Measurements from ENCODE around the gene GPR141.

GRCh38 chr7:37698782-37699181, 15.2 kb downstream of the GPR141 start:
- TF ChIP-seq CTCF (IDR thresholded peaks at IDR 0.05): no peak
- no peak for TF ChIP-seq POLR2A (IDR thresholded peaks at IDR 0.05)
